Subcutaneous abdominal adipose tissue (tissue), 5 donors: Measurements from ENCODE around the gene SOX30.

Experiments used
- H3K27ac ChIP-seq: one replicate; pipeline ENCODE4 v1.7.0; 2013; ENCODE audit warnings: low read depth, mild to moderate bottlenecking, inconsistent platforms, low read length, moderate library complexity
- H3K27me3 ChIP-seq, 5 donors: one replicate each; pipeline ENCODE4 v1.7.0; 2013; ENCODE audit warnings: low read length in 5 of 5, inconsistent platforms in 1 of 5; ENCODE audit not compliant: control insufficient read depth in 5 of 5, insufficient read depth in 4 of 5
- H3K36me3 ChIP-seq, 5 donors: one replicate each; pipeline ENCODE4 v1.7.0; 2013; ENCODE audit warnings: low read length in 5 of 5; ENCODE audit not compliant: control insufficient read depth in 5 of 5, insufficient read depth in 5 of 5
- H3K4me1 ChIP-seq, 5 donors: one replicate each; pipeline ENCODE4 v1.7.0; 2013; ENCODE audit warnings: low read length in 5 of 5, mild to moderate bottlenecking in 3 of 5, moderate library complexity in 1 of 5; ENCODE audit not compliant: control insufficient read depth in 5 of 5, insufficient read depth in 5 of 5
- H3K4me3 ChIP-seq, 5 donors: one replicate each; pipeline ENCODE4 v1.7.0; 2013; ENCODE audit warnings: low read length in 5 of 5, low read depth in 1 of 5
- H3K9ac ChIP-seq, 5 donors: one replicate each; pipeline ENCODE4 v1.7.0; 2013; ENCODE audit warnings: low read length in 5 of 5, mild to moderate bottlenecking in 4 of 5, moderate library complexity in 3 of 5
- H3K9me3 ChIP-seq, 5 donors: one replicate each; pipeline ENCODE4 v1.7.0; 2013; ENCODE audit warnings: low read length in 5 of 5; ENCODE audit not compliant: control insufficient read depth in 5 of 5
- donor health status: healthy.
- donor health status: healthy.
- donor health status: healthy.
- donor health status: healthy.
- donor health status: healthy.

SOX30 gene

DNA sequence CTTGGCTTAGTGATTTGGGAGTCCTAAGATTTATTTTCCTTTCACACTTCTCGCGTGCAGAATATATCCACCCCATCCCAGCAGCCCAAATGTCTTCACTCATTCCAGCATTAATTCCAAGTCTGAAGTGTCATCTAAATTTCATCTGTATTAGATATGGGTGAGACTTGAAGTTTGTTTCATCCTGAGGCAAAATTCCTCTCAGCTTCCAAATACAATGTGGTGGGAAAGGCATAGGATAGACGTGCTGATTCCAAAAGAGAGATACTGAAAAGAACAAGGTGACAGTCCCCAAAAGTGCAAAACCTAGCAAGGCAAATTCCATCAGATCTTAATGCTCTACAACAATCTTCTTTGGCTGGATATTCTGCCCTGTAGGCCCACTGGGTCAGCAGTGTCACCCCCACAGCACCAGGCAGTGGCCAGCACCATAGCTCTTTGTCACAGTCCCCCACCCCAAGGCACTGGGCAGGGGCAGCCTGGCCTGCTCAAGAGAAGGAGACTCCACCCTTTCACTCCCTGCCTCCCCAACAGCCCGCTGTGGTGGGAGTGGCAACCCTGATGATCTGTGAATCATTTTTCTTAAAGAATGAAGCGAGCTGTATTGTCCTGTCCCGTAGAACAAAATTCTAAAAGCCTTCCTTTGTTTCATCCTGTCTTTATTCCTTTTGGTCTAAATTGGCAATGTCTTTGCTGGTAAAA lies 74.0 kb downstream of the SOX30 start:
- H3K9ac ChIP-seq, result no peak overlapping the region
- H3K4me3 ChIP-seq, result no peak overlapping the region
- H3K27me3 ChIP-seq, result peaks cover 5 to 16% (median 13%) of the 10 kb centered on the region in 5 donors
- H3K36me3 ChIP-seq, result no peaks in the 10 kb centered on the region
- H3K9me3 ChIP-seq, result no peaks in the 10 kb centered on the region
- H3K4me1 ChIP-seq, result peaks cover 0 to 26% (median 22%) of the 10 kb centered on the region in 5 donors
- H3K27ac ChIP-seq, result no peak overlapping the region

DNA sequence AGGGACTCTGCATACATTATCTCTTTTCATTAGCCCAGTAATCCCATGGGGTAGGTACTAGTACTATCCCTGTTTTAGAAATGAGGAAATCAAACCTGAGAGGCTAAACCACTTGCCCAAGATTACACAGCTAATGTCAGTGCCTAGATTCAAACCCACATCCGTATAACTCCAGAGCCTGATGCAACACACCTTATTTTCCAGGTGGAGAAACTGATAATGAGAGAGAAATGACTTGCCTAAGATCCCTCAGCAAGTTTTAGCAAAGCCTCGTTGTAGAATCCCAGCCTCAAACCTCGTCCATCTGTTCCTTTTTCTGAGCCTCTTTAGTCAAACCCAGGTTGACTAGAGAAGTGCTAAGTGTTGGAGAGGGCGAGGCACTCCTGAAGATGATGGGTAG lies 75.6 kb downstream of the SOX30 start:
- Histone ChIP-seq H3K36me3 (no peaks in the 10 kb centered on the region), H3K27ac (no peak overlapping the region), H3K4me3 (no peak overlapping the region), H3K27me3 (peaks cover 5 to 18% (median 13%) of the 10 kb centered on the region in 5 donors), H3K9me3 (no peaks in the 10 kb centered on the region), H3K4me1 (peaks cover 0 to 26% (median 23%) of the 10 kb centered on the region in 5 donors), H3K9ac (no peak overlapping the region)
